HPDE6-E6E7 (cell line): Measurements from ENCODE around the gene C17orf50.
A peak's percentile ranks its signal among the peaks of the same experiment; 100 is the strongest.

ENCODE experiments used
- DNase-seq: peaks from one replicate; pipeline ENCODE4 v3.0.0; 2011; ENCODE audit warnings: missing footprints; ENCODE audit errors: extremely low spot score

Gene C17orf50

GRCh38 chr17:35760587-35760986 is at the start of gene C17orf50:
Gene C17orf50, plus strand, starts transcription at chr17:35760887. Its CDS starts 55 bp downstream, at chr17:35760942.
- DNase-seq, result no peak

GRCh38 chr17:35710950-35711349 is 49.7 kb upstream of the C17orf50 start:
- DNase-seq, result no peak

GRCh38 chr17:35713069-35713728 is 47.5 kb upstream of the C17orf50 start:
- DNase-seq, result no peak

GRCh38 chr17:35714988-35715387 is 45.7 kb upstream of the C17orf50 start:
- no peak for DNase-seq

GRCh38 chr17:35715416-35715815 is 45.3 kb upstream of the C17orf50 start:
- no peak for DNase-seq

GRCh38 chr17:35716173-35716572 is 44.5 kb upstream of the C17orf50 start:
- DNase-seq, result no peak

- DNase-seq, result no peak
Observed at GRCh38 chr17:35716897-35717465, 43.7 kb upstream of the C17orf50 start.

- DNase-seq, result no peak
Observed at GRCh38 chr17:35717475-35717874, 43.2 kb upstream of the C17orf50 start.

GRCh38 chr17:35723735-35724134 is 37.0 kb upstream of the C17orf50 start:
- DNase-seq, result no peak

GRCh38 chr17:35725058-35725457 is 35.6 kb upstream of the C17orf50 start:
- DNase-seq, result no peak

- DNase-seq, result no peak
Observed at GRCh38 chr17:35725802-35726126, 34.9 kb upstream of the C17orf50 start.

GRCh38 chr17:35726127-35726952 is 34.3 kb upstream of the C17orf50 start:
- peak; percentile 37 for DNase-seq

- no peak for DNase-seq
Observed at GRCh38 chr17:35726953-35727460, 33.7 kb upstream of the C17orf50 start.

- no peak for DNase-seq
Observed at GRCh38 chr17:35727635-35728034, 33.1 kb upstream of the C17orf50 start.

- no peak for DNase-seq
Observed at GRCh38 chr17:35728551-35728950, 32.1 kb upstream of the C17orf50 start.

GRCh38 chr17:35729405-35729833 is 31.3 kb upstream of the C17orf50 start:
- no peak for DNase-seq

GRCh38 chr17:35730400-35731005 is 30.2 kb upstream of the C17orf50 start:
- no peak for DNase-seq

- peak; percentile 65 for DNase-seq
Observed at GRCh38 chr17:35731239-35731916, 29.3 kb upstream of the C17orf50 start, which contains the start of gene RASL10B. Gene RASL10B, plus strand, starts transcription at chr17:35731639. Its CDS starts 3,546 bp downstream, at chr17:35735185.

- DNase-seq, result no peak
Observed at GRCh38 chr17:35731917-35732805, 28.5 kb upstream of the C17orf50 start.

- DNase-seq, result no peak
Observed at GRCh38 chr17:35732806-35733136, 27.9 kb upstream of the C17orf50 start.

GRCh38 chr17:35733366-35733765 is 27.3 kb upstream of the C17orf50 start:
- no peak for DNase-seq
